Activated CD4-positive, alpha-beta T cell treated with anti-CD3 and anti-CD28 coated beads, Interleukin-2, amount 50 U/mL, for 16 hours (primary cell): ENCODE measurements around the gene R3HCC1L.

ENCODE experiments used
- DNase-seq: peaks from one replicate; pipeline ENCODE4 v3.0.0-alpha.2; 2020

R3HCC1L gene

GRCh38 chr10:98262571-98262970, 128.1 kb downstream of the R3HCC1L start:
- DNase-seq = peak; percentile 25

GRCh38 chr10:98263088-98263487, 128.6 kb downstream of the R3HCC1L start:
- no peak for DNase-seq

GRCh38 chr10:98264378-98265065, 130.1 kb downstream of the R3HCC1L start:
- no peak for DNase-seq

GRCh38 chr10:98265403-98266378, 131.2 kb downstream of the R3HCC1L start:
- no peak for DNase-seq

GRCh38 chr10:98266647-98267046, 132.2 kb downstream of the R3HCC1L start:
- DNase-seq = no peak

GRCh38 chr10:98267069-98267893, 132.8 kb downstream of the R3HCC1L start:
- no peak for DNase-seq

- no peak for DNase-seq
These were observed 133.6 kb downstream of the R3HCC1L start, which contains the start of gene LOXL4 for GRCh38 chr10:98267894-98268693. LOXL4 (minus strand) TSS chr10:98268194; CDS start chr10:98263019, 5,175 bp downstream.

- no peak for DNase-seq
These were observed 134.4 kb downstream of the R3HCC1L start for GRCh38 chr10:98268694-98269431.

- no peak for DNase-seq
These were observed 135.0 kb downstream of the R3HCC1L start for GRCh38 chr10:98269435-98269912.

- DNase-seq = no peak
These were observed 135.8 kb downstream of the R3HCC1L start for GRCh38 chr10:98270073-98270740.

GRCh38 chr10:98270786-98271185, 136.3 kb downstream of the R3HCC1L start:
- no peak for DNase-seq

GRCh38 chr10:98272245-98272644, 137.8 kb downstream of the R3HCC1L start:
- DNase-seq = no peak

- no peak for DNase-seq
These were observed 138.2 kb downstream of the R3HCC1L start for GRCh38 chr10:98272656-98273055.

GRCh38 chr10:98273057-98273850, 138.8 kb downstream of the R3HCC1L start:
- DNase-seq = no peak

- DNase-seq = no peak
These were observed 140.1 kb downstream of the R3HCC1L start for GRCh38 chr10:98274562-98274961.

GRCh38 chr10:98276311-98276710, 141.9 kb downstream of the R3HCC1L start:
- no peak for DNase-seq

- DNase-seq = no peak
These were observed 151.0 kb downstream of the R3HCC1L start for GRCh38 chr10:98285416-98285815.

GRCh38 chr10:98286419-98286818, 152.0 kb downstream of the R3HCC1L start:
- DNase-seq = no peak

GRCh38 chr10:98287321-98287720, 152.9 kb downstream of the R3HCC1L start:
- DNase-seq = no peak

GRCh38 chr10:98289802-98290209, 155.3 kb downstream of the R3HCC1L start:
- no peak for DNase-seq
